HTERT RPE-1 (cell line): Measurements from ENCODE around the gene ZNF101.
"Not testable (repeated sequence)": the region's sequence is repeated elsewhere in the genome, so short reads cannot be mapped to it uniquely, and the experiment has no call there.

Experiments
- in situ Hi-C: fragments of 300-500 bp; cut with MboI; formaldehyde crosslinking; loops from 4 replicates; pipeline ENCODE4 v1.14.3; 2020; ENCODE audit warnings: low sequenced_read_pairs

ZNF101 gene

GRCh38 chr19:19659646-19660245 is 8.9 kb upstream of the ZNF101 start:
- in situ Hi-C loops = no loop called here

GRCh38 chr19:19661141-19661674 is 7.4 kb upstream of the ZNF101 start:
- in situ Hi-C loops = no loop called here

GRCh38 chr19:19661675-19662251 is 6.9 kb upstream of the ZNF101 start:
- in situ Hi-C loops = no loop called here

GRCh38 chr19:19662344-19662743 is 6.3 kb upstream of the ZNF101 start:
- in situ Hi-C loops = no loop called here

GRCh38 chr19:19662871-19663255 is 5.8 kb upstream of the ZNF101 start:
- in situ Hi-C loops = no loop called here

- in situ Hi-C loops = no loop called here
These were observed 5.2 kb upstream of the ZNF101 start, which contains the start of gene ATP13A1 for GRCh38 chr19:19663256-19664120. TSS of gene ATP13A1 (minus strand) at chr19:19663676. CDS start at chr19:19663666, 10 bp downstream.

GRCh38 chr19:19665420-19665948 is 3.2 kb upstream of the ZNF101 start:
- in situ Hi-C loops = not testable (repeated sequence)

- in situ Hi-C loops = no loop called here
These were observed 1.5 kb downstream of the ZNF101 start for GRCh38 chr19:19670070-19670551.

- in situ Hi-C loops = no loop called here
These were observed 4.2 kb downstream of the ZNF101 start for GRCh38 chr19:19672816-19673215.

- in situ Hi-C loops = no loop called here
These were observed 5.7 kb downstream of the ZNF101 start for GRCh38 chr19:19674315-19674714.

GRCh38 chr19:19677579-19677978 is 8.9 kb downstream of the ZNF101 start:
- in situ Hi-C loops = no loop called here

- in situ Hi-C loops = no loop called here
These were observed 10.8 kb downstream of the ZNF101 start for GRCh38 chr19:19679176-19680073.

- in situ Hi-C loops = not testable (repeated sequence)
These were observed 17.5 kb downstream of the ZNF101 start for GRCh38 chr19:19686119-19686518.

- in situ Hi-C loops = no loop called here
These were observed 17.9 kb downstream of the ZNF101 start for GRCh38 chr19:19686580-19686979.

- in situ Hi-C loops = no loop called here
These were observed 18.5 kb downstream of the ZNF101 start for GRCh38 chr19:19687090-19687489.

GRCh38 chr19:19689023-19689422 is 20.4 kb downstream of the ZNF101 start:
- in situ Hi-C loops = not testable (repeated sequence)

- in situ Hi-C loops = no loop called here
These were observed 23.0 kb downstream of the ZNF101 start for GRCh38 chr19:19691683-19692082.

- in situ Hi-C loops = no loop called here
These were observed 27.7 kb downstream of the ZNF101 start for GRCh38 chr19:19696386-19696785.

- in situ Hi-C loops = no loop called here
These were observed 28.9 kb downstream of the ZNF101 start for GRCh38 chr19:19697589-19697988.

- in situ Hi-C loops = not testable (repeated sequence)
These were observed 31.9 kb downstream of the ZNF101 start for GRCh38 chr19:19700493-19700892.
